GM12865 (cell line): ENCODE results near the gene SASH1.

Experiments used
- DNase-seq: peaks from one replicate; pipeline ENCODE4 v3.0.0; 2010; ENCODE audit warnings: low read depth
- H3K4me3 ChIP-seq: 2 replicates; pipeline ENCODE4 v1.5.1; 2011; ENCODE audit warnings: mild to moderate bottlenecking, low read depth, low read length, control low read depth
- CTCF ChIP-seq: IDR thresholded peaks from 2 replicates; pipeline ENCODE4 v1.5.1; 2011; ENCODE audit warnings: low read length, control low read depth, low read depth, inconsistent platforms; ENCODE audit not compliant: insufficient read depth; ENCODE audit errors: missing control alignments

The SASH1 gene

GRCh38 chr6:148325316-148326068 lies 17.1 kb upstream of the SASH1 start:
- no peak for TF ChIP-seq CTCF
- no peak for DNase-seq
- H3K4me3 ChIP-seq = no peak overlapping the region

GRCh38 chr6:148328876-148329555 lies 13.6 kb upstream of the SASH1 start:
- no peak for DNase-seq
- no peak overlapping the region for H3K4me3 ChIP-seq
- no peak for TF ChIP-seq CTCF

GRCh38 chr6:148329596-148330381 lies 12.8 kb upstream of the SASH1 start:
- H3K4me3 ChIP-seq = no peak overlapping the region
- TF ChIP-seq CTCF = no peak
- no peak for DNase-seq

- H3K4me3 ChIP-seq = no peak overlapping the region
- DNase-seq = no peak
- TF ChIP-seq CTCF = no peak
Measured at GRCh38 chr6:148332088-148332487, 10.6 kb upstream of the SASH1 start.

- no peak overlapping the region for H3K4me3 ChIP-seq
- no peak for TF ChIP-seq CTCF
- DNase-seq = no peak
Measured at GRCh38 chr6:148336901-148337300, 5.7 kb upstream of the SASH1 start.

- H3K4me3 ChIP-seq = no peak overlapping the region
- no peak for TF ChIP-seq CTCF
- no peak for DNase-seq
Measured at GRCh38 chr6:148339766-148340165, 2.9 kb upstream of the SASH1 start.
